Gastroesophageal sphincter (tissue), 3 donors: ENCODE results near the gene PTPN2.

ENCODE experiments used
- CTCF ChIP-seq, 4 experiments: fragments of 200-600 bp in 2 of 4; fragments of 450-650 bp in 2 of 4; sonication (generic) in 1 of 4; IDR thresholded peaks; one replicate each; pipeline ENCODE4 v1.5.1; 2017 to 2019; ENCODE audit warnings: antibody characterized with exemption in 4 of 4, mild to moderate bottlenecking in 2 of 4, moderate library complexity in 2 of 4
- EP300 ChIP-seq: sonication (generic); formaldehyde crosslinking; IDR thresholded peaks from one replicate; pipeline ENCODE4 v1.6.1; 2017; ENCODE audit warnings: antibody characterized with exemption, mild to moderate bottlenecking
- POLR2A ChIP-seq, 2 donors: fragments of 450-650 bp; IDR thresholded peaks; one replicate each; pipeline ENCODE4 v1.6.1; 2017; ENCODE audit warnings: antibody characterized with exemption in 2 of 2, mild to moderate bottlenecking in 2 of 2, moderate library complexity in 1 of 2
- POLR2AphosphoS5 ChIP-seq: sonication (generic); formaldehyde crosslinking; IDR thresholded peaks from one replicate; pipeline ENCODE4 v1.6.1; 2017; ENCODE audit warnings: antibody characterized with exemption

GRCh38 chr18:12924616-12925015, 40.6 kb upstream of the PTPN2 start:
- TF ChIP-seq POLR2A (IDR thresholded peaks at IDR 0.05) (no peak), CTCF (IDR thresholded peaks at IDR 0.05) (no peak), EP300 (no peak), POLR2AphosphoS5 (no peak)
